PC-9 (cell line): ENCODE measurements around the gene TMEM163. TPM values are rescaled to one million over a fixed set of nuclear protein-coding genes. Genes with fewer than 3 reads are reported as not detected.

Experiments used
- BruUV-seq: library from RNA; stranded (reverse); fragments of 400-500 nt; replicated peaks from 2 replicates; lab custom pipeline; 2021; lab: Mats Ljungman, UMichigan
- CTCF ChIA-PET: fragments of 300-600 bp; sonication (Branson Sonifier 250); formaldehyde crosslinking; loops from one replicate; lab custom pipeline; 2022; ENCODE audit warnings: antibody characterized with exemption; lab: Charles Lee
- POLR2A ChIA-PET: fragments of 300-600 bp; sonication (Branson Sonifier 250); formaldehyde crosslinking; loops from one replicate; lab custom pipeline; 2022; ENCODE audit warnings: antibody characterized with exemption; ENCODE audit not compliant: unreplicated experiment; lab: Charles Lee
- DNase-seq, 2 experiments: peaks; one replicate each; pipeline versions ENCODE4 v3.0.0 to v3.0.0-alpha.2; 2015 to 2022; ENCODE audit warnings: mixed read lengths in 1 of 2
- H2AFZ ChIP-seq: fragments of 200-600 bp; sonication (generic); 2 replicates; pipeline ENCODE4 v1.8.1; 2017; ENCODE audit warnings: antibody characterized with exemption
- H3F3A ChIP-seq: fragments of 200-600 bp; sonication (generic); 2 replicates; pipeline ENCODE4 v1.8.1; 2017; ENCODE audit warnings: antibody characterized with exemption, mild to moderate bottlenecking, low read depth; ENCODE audit not compliant: insufficient read depth
- H3K27ac ChIP-seq: fragments of 200-600 bp; sonication (generic); 2 replicates; pipeline ENCODE4 v1.6.1; 2016; ENCODE audit warnings: mixed run types
- H3K27me3 ChIP-seq: fragments of 200-600 bp; sonication (generic); 2 replicates; pipeline ENCODE4 v1.6.1; 2016; ENCODE audit warnings: low read depth, mixed run types; ENCODE audit not compliant: insufficient read depth
- H3K36me3 ChIP-seq: fragments of 200-600 bp; sonication (generic); 2 replicates; pipeline ENCODE4 v1.6.1; 2016; ENCODE audit warnings: low read depth, mixed run types
- H3K4me1 ChIP-seq: fragments of 200-600 bp; sonication (generic); replicated peaks from 2 replicates; pipeline ENCODE4 v1.6.1; 2016; ENCODE audit warnings: mixed run types; ENCODE audit not compliant: insufficient read depth
- H3K4me2 ChIP-seq: fragments of 200-600 bp; sonication (generic); 2 replicates; pipeline ENCODE4 v1.6.1; 2017; ENCODE audit warnings: mixed run types
- H3K4me3 ChIP-seq: fragments of 200-600 bp; sonication (generic); 2 replicates; pipeline ENCODE4 v1.6.1; 2016; ENCODE audit warnings: mixed run types
- H3K79me2 ChIP-seq: fragments of 200-600 bp; sonication (generic); 2 replicates; pipeline ENCODE4 v1.6.1; 2017; ENCODE audit warnings: low read depth, mixed run types
- H3K9me2 ChIP-seq: fragments of 200-600 bp; sonication (generic); 2 replicates; pipeline ENCODE4 v1.8.1; 2017; ENCODE audit warnings: mild to moderate bottlenecking; ENCODE audit not compliant: insufficient read depth
- H3K9me3 ChIP-seq: fragments of 200-600 bp; sonication (generic); 2 replicates; pipeline ENCODE4 v1.8.1; 2016; ENCODE audit warnings: low read depth; ENCODE audit not compliant: insufficient read depth
- H4K20me1 ChIP-seq: fragments of 200-600 bp; sonication (generic); 2 replicates; pipeline ENCODE4 v1.8.1; 2017; ENCODE audit not compliant: insufficient read depth
- CTCF ChIP-seq: fragments of 200-600 bp; sonication (generic); conservative IDR thresholded peaks from 2 replicates; pipeline ENCODE4 v1.6.1; 2017; ENCODE audit warnings: mixed run types, antibody characterized with exemption, mild to moderate bottlenecking, moderate library complexity
- EZH2 ChIP-seq: fragments of 200-600 bp; sonication (generic); IDR thresholded peaks from 2 replicates; pipeline ENCODE4 v1.8.0; 2017; ENCODE audit warnings: antibody characterized with exemption, low read depth
- intact Hi-C: fragments of 100-400 bp; cut with micrococcal nuclease; formaldehyde crosslinking; loops from one replicate; pipeline ENCODE4 v1.10.0; 2022; ENCODE audit not compliant: unreplicated experiment
- total RNA-seq: library from RNA; stranded (reverse); gene quantifications from 2 replicates; pipeline ENCODE4 v1.2.3, GENCODE V29; 2021

Gene TMEM163
- total RNA-seq, 1 experiment from 2014 or later = 1.4 TPM

- Histone ChIP-seq H3K27me3 (no peaks in the 10 kb centered on the region), H3K27ac (no peak overlapping the region), H3K79me2 (no peaks in the 10 kb centered on the region), H3K9me3 (no peaks in the 10 kb centered on the region), H3F3A (peaks cover 6% of the 10 kb centered on the region), H3K4me3 (no peak overlapping the region), H3K4me2 (no peak overlapping the region), H2AFZ (no peak overlapping the region), H3K36me3 (no peaks in the 10 kb centered on the region), H3K9me2 (no peaks in the 10 kb centered on the region; the same call in 1 of the 2 replicates), H3K4me1 (peaks cover 7% of the 10 kb centered on the region), H4K20me1 (no peaks in the 10 kb centered on the region)
- no peak for DNase-seq
- no TSS peak for BruUV-seq
- POLR2A ChIA-PET = no interaction called here
- CTCF ChIA-PET = no interaction called here
- TF ChIP-seq EZH2 (no peak), CTCF (no peak)
- intact Hi-C loops = no loop called here
Observed at GRCh38 chr2:134426721-134427120, 292.1 kb downstream of the TMEM163 start.

- Histone ChIP-seq H3K4me3 (no peak overlapping the region), H3K27me3 (no peaks in the 10 kb centered on the region), H3K4me1 (no peaks in the 10 kb centered on the region), H2AFZ (no peak overlapping the region), H3F3A (no peaks in the 10 kb centered on the region), H3K9me3 (no peaks in the 10 kb centered on the region), H3K27ac (no peak overlapping the region), H4K20me1 (no peaks in the 10 kb centered on the region), H3K79me2 (no peaks in the 10 kb centered on the region), H3K36me3 (no peaks in the 10 kb centered on the region), H3K9me2 (no peaks in the 10 kb centered on the region; the same call in 1 of the 2 replicates), H3K4me2 (no peak overlapping the region)
- CTCF ChIA-PET = no interaction called here
- DNase-seq = no peak
- no TSS peak for BruUV-seq
- TF ChIP-seq EZH2 (no peak), CTCF (no peak)
- intact Hi-C loops = no loop called here
- POLR2A ChIA-PET = interaction anchor here (0.6 kb wide), 1 partner anchor 19 kb away, joined by 3 read pairs; no protein-coding TSS in a partner anchor
Observed at GRCh38 chr2:134425724-134426496, 292.9 kb downstream of the TMEM163 start.

GRCh38 chr2:134421556-134422328 lies 297.1 kb downstream of the TMEM163 start:
- H3K4me3 ChIP-seq = no peak overlapping the region
- H3F3A ChIP-seq = no peaks in the 10 kb centered on the region
- H3K9me2 ChIP-seq = no peaks in the 10 kb centered on the region
- no peak for TF ChIP-seq CTCF
- TF ChIP-seq EZH2 = no peak
- H3K4me2 ChIP-seq = no peak overlapping the region
- no peak overlapping the region for H2AFZ ChIP-seq
- H3K9me3 ChIP-seq = no peaks in the 10 kb centered on the region
- H3K27ac ChIP-seq = no peak overlapping the region
- no peaks in the 10 kb centered on the region for H3K4me1 ChIP-seq
- H3K36me3 ChIP-seq = no peaks in the 10 kb centered on the region
- no TSS peak for BruUV-seq
- H3K27me3 ChIP-seq = no peaks in the 10 kb centered on the region
- H3K79me2 ChIP-seq = no peaks in the 10 kb centered on the region
- H4K20me1 ChIP-seq = no peaks in the 10 kb centered on the region
- ChIA-PET CTCF (no interaction called here), POLR2A (no interaction called here)
- intact Hi-C loops = no loop called here
- no peak for DNase-seq
